HepG2 (cell line): ENCODE measurements around the gene ZNF48.

Source experiments
- EZH2 ChIP-seq: conservative IDR thresholded peaks from 2 replicates; pipeline ENCODE4 v1.6.1; 2012; ENCODE audit warnings: mild to moderate bottlenecking, low read depth, low read length, moderate library complexity
- HNRNPK ChIP-seq: fragments of 200-400 bp; formaldehyde crosslinking; IDR thresholded peaks from 2 replicates; pipeline ENCODE4 v1.6.1; 2018; ENCODE audit warnings: low read length, low read depth, moderate library complexity, mild to moderate bottlenecking; ENCODE audit not compliant: poor library complexity, severe bottlenecking
- MXD4 ChIP-seq: IDR thresholded peaks from 2 replicates; pipeline ENCODE4 v1.6.1; 2016; ENCODE audit warnings: mild to moderate bottlenecking, missing biosample characterization, missing genetic modification reagents
- NFE2L2 ChIP-seq: fragments of 150-350 bp; IDR thresholded peaks from 2 replicates; pipeline ENCODE4 v1.6.1; 2014; ENCODE audit warnings: low read length
- SP1 ChIP-seq, 2 experiments: fragments of 450-650 bp in 1 of 2; sonication (generic) in 1 of 2; formaldehyde crosslinking in 1 of 2; IDR thresholded peaks; 2 replicates each; pipeline versions ENCODE4 v1.4.0 to v1.6.1; 2016 to 2020; ENCODE audit warnings: missing genetic modification reagents in 1 of 2
- YEATS4 ChIP-seq: sonication (generic); formaldehyde crosslinking; IDR thresholded peaks from 2 replicates; pipeline ENCODE4 v1.4.0; 2020; ENCODE audit warnings: missing genetic modification reagents, borderline replicate concordance
- TF ChIP-seq, protein P1 (sequence below), 2 experiments: sonication (generic) in 1 of 2; formaldehyde crosslinking in 1 of 2; IDR thresholded peaks; 2 replicates each; pipeline versions ENCODE4 v1.5.1 to v1.6.1; 2011 to 2020; ENCODE audit warnings: borderline replicate concordance in 1 of 2, low read depth in 1 of 2, low read length in 1 of 2, mild to moderate bottlenecking in 1 of 2, missing genetic modification reagents in 1 of 2, moderate library complexity in 1 of 2
- TF ChIP-seq, protein P2 (sequence below): sonication (generic); formaldehyde crosslinking; IDR thresholded peaks from 2 replicates; pipeline ENCODE4 v1.4.0; 2020; ENCODE audit warnings: missing genetic modification reagents
- TF ChIP-seq, protein P3 (sequence below): sonication (generic); formaldehyde crosslinking; IDR thresholded peaks from 2 replicates; pipeline ENCODE4 v1.5.0; 2020; ENCODE audit warnings: mild to moderate bottlenecking, missing genetic modification reagents, moderate library complexity
- TF ChIP-seq, protein P4 (sequence below): sonication (generic); formaldehyde crosslinking; IDR thresholded peaks from 2 replicates; pipeline ENCODE4 v1.4.0; 2020; ENCODE audit warnings: missing genetic modification reagents
- TF ChIP-seq, protein P5 (sequence below): sonication (generic); formaldehyde crosslinking; IDR thresholded peaks from 2 replicates; pipeline ENCODE4 v1.4.0; 2020; ENCODE audit warnings: mild to moderate bottlenecking, missing genetic modification reagents, borderline replicate concordance

DNA sequence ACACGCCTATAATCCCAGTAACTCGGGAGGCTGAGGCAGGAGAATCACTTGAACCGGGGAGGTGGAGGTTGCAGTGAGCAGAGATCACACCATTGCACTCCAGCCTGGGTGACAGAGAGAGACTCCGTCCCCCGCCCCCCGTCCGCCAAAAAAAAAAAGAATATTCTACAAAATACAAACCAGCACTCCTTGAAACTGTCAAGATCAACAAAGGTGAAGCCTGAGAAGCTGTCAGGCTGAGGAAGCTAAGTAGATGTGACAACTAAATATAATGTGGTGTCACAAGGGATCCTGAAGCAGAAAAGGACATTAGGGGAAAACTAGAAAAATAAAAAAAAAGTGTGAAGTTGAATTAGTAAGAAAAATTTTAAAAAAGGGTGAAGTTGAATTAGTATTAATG is 46.3 kb upstream of the ZNF48 start:
- TF ChIP-seq, protein P1, sequence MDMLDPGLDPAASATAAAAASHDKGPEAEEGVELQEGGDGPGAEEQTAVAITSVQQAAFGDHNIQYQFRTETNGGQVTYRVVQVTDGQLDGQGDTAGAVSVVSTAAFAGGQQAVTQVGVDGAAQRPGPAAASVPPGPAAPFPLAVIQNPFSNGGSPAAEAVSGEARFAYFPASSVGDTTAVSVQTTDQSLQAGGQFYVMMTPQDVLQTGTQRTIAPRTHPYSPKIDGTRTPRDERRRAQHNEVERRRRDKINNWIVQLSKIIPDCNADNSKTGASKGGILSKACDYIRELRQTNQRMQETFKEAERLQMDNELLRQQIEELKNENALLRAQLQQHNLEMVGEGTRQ (IDR thresholded peaks at IDR 0.05; ENCODE audit: low read depth, low read length), result no peak
- TF ChIP-seq, protein P1 (CRISPR knock-in tag; IDR thresholded peaks at IDR 0.05; ENCODE audit: borderline replicate concordance), result no peak
- TF ChIP-seq, protein P2, sequence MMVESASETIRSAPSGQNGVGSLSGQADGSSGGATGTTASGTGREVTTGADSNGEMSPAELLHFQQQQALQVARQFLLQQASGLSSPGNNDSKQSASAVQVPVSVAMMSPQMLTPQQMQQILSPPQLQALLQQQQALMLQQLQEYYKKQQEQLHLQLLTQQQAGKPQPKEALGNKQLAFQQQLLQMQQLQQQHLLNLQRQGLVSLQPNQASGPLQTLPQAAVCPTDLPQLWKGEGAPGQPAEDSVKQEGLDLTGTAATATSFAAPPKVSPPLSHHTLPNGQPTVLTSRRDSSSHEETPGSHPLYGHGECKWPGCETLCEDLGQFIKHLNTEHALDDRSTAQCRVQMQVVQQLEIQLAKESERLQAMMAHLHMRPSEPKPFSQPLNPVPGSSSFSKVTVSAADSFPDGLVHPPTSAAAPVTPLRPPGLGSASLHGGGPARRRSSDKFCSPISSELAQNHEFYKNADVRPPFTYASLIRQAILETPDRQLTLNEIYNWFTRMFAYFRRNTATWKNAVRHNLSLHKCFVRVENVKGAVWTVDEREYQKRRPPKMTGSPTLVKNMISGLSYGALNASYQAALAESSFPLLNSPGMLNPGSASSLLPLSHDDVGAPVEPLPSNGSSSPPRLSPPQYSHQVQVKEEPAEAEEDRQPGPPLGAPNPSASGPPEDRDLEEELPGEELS (CRISPR knock-in tag), result no peak
- TF ChIP-seq YEATS4 (CRISPR knock-in tag) (no peak), EZH2 (no peak), SP1 (IDR thresholded peaks at IDR 0.05) (no peak), SP1 (CRISPR knock-in tag; IDR thresholded peaks at IDR 0.05) (no peak), HNRNPK (no peak), NFE2L2 (no peak), MXD4 (no peak)
- TF ChIP-seq, protein P3, sequence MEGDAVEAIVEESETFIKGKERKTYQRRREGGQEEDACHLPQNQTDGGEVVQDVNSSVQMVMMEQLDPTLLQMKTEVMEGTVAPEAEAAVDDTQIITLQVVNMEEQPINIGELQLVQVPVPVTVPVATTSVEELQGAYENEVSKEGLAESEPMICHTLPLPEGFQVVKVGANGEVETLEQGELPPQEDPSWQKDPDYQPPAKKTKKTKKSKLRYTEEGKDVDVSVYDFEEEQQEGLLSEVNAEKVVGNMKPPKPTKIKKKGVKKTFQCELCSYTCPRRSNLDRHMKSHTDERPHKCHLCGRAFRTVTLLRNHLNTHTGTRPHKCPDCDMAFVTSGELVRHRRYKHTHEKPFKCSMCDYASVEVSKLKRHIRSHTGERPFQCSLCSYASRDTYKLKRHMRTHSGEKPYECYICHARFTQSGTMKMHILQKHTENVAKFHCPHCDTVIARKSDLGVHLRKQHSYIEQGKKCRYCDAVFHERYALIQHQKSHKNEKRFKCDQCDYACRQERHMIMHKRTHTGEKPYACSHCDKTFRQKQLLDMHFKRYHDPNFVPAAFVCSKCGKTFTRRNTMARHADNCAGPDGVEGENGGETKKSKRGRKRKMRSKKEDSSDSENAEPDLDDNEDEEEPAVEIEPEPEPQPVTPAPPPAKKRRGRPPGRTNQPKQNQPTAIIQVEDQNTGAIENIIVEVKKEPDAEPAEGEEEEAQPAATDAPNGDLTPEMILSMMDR (CRISPR knock-in tag), result no peak
- TF ChIP-seq, protein P4, sequence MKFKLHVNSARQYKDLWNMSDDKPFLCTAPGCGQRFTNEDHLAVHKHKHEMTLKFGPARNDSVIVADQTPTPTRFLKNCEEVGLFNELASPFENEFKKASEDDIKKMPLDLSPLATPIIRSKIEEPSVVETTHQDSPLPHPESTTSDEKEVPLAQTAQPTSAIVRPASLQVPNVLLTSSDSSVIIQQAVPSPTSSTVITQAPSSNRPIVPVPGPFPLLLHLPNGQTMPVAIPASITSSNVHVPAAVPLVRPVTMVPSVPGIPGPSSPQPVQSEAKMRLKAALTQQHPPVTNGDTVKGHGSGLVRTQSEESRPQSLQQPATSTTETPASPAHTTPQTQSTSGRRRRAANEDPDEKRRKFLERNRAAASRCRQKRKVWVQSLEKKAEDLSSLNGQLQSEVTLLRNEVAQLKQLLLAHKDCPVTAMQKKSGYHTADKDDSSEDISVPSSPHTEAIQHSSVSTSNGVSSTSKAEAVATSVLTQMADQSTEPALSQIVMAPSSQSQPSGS (CRISPR knock-in tag), result no peak
- TF ChIP-seq, protein P5, sequence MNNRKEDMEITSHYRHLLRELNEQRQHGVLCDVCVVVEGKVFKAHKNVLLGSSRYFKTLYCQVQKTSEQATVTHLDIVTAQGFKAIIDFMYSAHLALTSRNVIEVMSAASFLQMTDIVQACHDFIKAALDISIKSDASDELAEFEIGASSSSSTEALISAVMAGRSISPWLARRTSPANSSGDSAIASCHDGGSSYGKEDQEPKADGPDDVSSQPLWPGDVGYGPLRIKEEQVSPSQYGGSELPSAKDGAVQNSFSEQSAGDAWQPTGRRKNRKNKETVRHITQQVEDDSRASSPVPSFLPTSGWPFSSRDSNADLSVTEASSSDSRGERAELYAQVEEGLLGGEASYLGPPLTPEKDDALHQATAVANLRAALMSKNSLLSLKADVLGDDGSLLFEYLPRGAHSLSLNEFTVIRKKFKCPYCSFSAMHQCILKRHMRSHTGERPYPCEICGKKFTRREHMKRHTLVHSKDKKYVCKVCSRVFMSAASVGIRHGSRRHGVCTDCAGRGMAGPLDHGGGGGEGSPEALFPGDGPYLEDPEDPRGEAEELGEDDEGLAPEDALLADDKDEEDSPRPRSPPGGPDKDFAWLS (CRISPR knock-in tag), result no peak
